NCI-H748 treated with DMSO at 0.1 percent for 48 hours (cell line): ENCODE data around the gene CYSRT1.

Experiments
- DNase-seq: peaks from one replicate; lab custom pipeline; 2025; lab: John Stamatoyannopoulos, UW

CYSRT1 gene

DNA sequence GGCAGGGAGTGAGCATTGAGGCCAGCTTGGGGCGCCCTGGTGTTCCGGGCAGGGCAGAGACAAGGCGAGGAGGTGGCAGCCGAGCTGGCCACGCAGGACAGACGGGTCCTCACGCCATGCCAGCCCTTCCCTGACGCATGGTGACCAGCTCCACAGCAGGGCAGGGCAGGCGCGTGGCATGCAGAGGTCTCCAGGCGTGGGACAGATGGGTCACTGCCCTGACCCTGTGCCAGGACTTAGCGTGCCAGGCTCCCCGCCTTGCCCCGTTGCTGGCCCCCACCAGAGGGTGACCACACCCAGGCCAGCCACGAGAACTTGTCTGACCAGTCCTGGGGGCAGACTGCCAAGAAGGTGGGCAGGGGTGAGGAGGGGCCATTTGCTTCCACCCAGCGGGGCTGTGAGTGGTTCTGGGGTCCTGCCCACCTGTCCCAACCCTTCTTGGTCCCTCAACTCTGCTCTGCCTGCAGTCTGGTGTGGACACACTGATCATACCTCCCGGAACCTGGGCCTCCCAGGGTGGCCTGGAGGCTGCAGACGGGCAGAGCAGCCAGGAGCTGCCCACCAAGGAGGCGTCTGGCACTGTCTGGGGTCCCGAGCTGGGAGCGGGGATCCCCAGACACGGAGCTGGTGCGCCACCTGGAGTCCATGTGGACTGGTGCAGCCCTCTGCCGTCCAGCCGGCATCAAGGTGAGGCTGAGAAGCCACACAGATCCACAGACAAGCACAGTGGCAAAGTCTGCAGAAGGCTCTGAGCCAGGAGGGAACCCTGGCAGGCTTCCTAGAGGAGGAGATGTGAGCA is 2.3 kb downstream of the CYSRT1 start, which contains the start of gene RNF224:
RNF224 (plus strand) TSS at position 449 of the 799 bp plus-strand sequence. CDS start 834 bp downstream, outside the sequence.
- peak; percentile 31 for DNase-seq

DNA sequence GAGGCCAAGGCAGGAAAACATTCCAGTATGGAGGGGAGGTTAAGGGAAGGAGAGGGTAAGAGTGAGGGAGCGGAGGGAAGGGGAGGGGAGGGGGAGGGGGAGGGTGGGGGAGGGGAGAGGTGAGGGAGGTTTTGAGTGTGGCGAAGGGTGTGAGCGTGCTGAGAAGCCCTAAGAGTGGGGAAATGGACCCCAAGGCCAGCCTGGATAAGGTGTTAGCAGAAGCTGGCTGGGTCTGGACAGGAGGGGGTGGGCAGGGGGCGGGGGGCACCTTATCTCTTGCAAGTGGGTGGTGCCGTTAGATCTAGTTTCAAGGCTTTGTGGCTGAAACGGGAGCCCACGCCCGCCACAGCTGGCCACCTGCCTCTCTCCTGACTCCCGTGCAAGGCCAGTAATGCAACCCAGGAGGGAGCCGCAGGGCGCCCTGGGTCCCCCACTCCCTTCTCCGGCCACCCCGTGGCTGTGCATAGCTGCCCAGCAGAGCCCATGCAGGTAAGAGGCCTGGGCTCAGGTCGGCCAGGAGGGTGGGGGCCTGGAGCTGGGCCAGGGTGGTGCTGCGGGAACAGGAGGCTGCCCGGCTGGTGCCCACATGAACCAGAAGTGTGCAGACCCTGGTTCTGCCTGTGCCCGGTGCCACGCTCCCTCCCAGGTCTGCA is 3.0 kb downstream of the CYSRT1 start:
- no peak for DNase-seq

GRCh38 chr9:137228506-137228967 is 3.6 kb downstream of the CYSRT1 start:
- DNase-seq = no peak

GRCh38 chr9:137228968-137229896 is 4.3 kb downstream of the CYSRT1 start:
- DNase-seq = no peak

GRCh38 chr9:137229903-137230704 is 5.1 kb downstream of the CYSRT1 start:
- no peak for DNase-seq

DNA sequence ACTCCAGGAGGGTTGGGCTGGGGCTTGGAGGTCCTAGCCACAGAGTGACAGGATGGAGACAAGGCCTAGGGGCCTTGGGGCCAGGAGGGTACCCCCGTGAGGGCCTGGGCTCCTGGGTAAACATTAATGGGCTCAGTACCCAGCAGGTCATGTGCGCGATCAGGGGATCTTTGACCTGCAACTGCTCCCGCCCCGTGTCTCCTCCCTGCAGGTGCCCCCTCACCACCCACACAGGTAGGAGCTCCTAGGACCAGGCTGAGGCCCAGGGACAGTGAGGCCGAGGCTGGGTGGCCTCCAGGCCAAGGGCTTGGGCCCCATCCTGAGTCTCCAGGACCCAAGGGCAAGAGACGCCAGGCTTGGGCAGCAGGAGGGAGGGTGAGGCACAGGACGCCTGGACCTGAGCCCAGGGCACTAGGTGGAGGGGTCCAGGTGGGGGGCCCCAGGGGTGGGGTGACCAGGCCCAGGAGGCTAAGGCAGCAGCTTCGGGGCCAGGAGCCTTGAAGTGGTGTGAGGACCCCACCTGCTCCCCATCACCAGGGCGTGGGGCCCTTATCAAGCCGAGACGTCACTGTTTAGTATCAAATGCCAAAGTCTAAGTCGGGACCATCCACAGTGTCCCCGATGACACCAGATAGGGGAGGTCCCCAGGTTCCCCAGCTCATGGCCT is 5.9 kb downstream of the CYSRT1 start, which contains the start of gene SLC34A3:
SLC34A3 (plus strand) TSS at position 197 of the 667 bp plus-strand sequence. CDS start 802 bp downstream, outside the sequence.
- DNase-seq = no peak

DNA sequence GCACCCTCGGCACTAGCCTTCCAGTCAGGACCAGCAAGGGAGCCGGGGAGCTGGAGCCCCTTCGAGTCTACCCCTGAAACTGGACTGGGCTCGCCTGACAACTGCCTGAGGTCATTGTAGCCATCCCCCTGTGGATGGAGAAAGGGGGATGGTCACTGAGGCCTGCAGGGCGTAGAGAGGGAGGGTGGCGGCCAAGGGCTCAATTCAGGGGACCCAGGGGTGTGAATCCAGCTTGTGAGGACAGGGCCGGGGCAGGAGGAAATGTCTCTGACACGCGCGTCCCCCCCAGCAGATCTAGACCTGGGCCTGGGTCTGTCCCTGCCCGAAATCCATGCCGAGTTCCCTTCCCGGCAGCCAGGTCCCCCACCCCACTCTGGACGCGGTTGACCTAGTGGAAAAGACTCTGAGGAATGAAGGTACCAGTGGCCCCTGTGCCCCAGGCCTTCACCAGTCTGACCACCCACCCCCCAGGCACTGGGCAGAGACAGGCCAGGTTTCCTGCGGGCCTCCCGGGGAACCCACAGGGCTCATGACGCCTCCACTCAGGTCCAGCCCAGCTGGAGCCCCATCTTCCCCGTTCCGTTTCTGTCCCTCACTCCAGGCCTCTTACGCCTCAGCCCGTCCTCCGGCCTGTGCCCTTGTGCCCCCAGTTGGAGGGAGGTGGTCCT is 6.5 kb downstream of the CYSRT1 start:
- DNase-seq = no peak

DNA sequence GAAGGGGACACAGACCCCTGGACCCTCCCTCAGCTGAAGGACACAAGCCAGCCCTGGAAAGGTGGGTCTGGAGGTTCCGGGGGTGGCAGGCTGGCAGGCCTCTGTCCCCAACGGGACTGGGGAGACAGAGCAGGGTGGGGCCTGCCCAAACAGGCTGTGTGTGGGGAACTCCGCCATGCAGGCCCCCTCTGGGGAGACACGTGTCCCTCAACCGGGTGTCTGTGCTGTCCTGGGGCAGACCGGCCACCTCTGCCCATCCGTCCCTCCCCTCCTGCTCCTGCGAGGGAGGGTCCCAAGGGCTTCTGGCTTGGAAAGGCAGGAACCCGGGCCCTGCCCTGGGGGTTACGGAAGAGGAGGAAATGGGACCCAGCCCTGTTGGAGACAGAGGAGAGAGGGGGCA is 7.1 kb downstream of the CYSRT1 start:
- no peak for DNase-seq

DNA sequence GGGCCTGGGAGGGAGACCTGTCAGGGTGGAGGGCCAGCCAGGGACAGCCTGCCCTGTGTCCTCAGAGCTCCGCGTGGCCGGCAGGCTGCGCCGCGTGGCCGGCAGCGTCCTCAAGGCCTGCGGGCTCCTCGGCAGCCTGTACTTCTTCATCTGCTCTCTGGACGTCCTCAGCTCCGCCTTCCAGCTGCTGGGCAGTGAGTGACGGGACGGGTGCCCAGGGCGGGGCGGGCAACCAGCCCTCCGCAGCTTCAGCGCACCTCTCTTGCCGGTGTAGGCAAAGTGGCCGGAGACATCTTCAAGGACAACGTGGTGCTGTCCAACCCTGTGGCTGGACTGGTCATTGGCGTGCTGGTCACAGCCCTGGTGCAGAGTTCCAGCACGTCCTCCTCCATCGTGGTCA is 7.5 kb downstream of the CYSRT1 start:
- no peak for DNase-seq

- DNase-seq = no peak
These were observed 8.4 kb downstream of the CYSRT1 start for GRCh38 chr9:137233143-137233980.

DNA sequence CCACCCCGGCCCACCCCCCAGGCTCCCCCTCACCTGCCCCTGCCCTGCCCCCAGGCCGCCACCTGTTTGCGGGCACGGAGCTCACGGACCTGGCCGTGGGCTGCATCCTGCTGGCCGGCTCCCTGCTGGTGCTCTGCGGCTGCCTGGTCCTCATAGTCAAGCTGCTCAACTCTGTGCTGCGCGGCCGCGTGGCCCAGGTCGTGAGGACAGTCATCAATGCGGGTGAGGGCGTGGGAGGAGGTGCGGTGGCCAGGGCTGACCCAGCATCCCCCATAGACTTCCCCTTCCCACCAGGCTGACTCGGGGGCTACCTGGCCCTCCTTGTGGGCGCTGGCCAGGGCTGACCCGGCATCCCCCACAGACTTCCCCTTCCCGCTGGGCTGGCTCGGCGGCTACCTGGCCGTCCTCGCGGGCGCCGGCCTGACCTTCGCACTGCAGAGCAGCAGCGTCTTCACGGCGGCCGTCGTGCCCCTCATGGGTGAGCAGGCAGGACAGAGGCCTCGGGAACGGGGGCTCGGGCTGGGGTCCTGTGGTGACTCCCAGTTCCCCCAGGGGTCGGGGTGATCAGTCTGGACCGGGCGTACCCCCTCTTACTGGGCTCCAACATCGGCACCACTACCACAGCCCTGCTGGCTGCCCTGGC is 9.2 kb downstream of the CYSRT1 start:
- DNase-seq = no peak

DNA sequence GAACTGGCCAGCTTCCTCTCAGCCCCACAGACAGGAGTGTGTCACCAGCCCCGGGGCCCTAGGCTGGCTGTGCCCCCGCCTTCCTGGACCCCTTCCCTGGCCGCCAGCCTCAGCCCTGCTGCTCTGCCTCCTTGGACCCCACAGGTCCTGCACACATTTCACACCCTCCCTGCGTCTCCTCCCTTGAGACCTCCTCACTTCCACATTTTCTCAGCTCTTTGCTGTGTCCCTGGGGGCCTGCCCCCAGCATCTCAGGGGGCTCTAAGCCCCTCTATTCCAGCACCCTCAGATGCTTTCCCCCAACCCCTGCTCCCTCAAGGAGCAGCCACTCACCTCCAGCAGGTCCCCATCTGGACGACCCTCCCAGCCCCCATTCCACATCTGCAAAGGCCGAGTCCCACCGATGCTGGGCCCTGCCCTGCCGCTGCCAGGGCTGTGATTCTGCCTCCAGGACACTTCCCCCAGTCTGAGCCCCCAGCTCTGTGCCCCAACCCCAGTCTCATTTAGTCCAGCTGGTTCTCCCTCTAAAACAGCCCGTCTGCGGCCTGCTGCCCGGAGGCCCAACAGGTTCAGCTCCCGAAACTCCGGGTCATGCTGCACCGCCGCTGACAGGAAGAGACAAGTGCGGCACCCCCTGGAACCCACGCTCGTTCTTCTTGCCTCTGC is 9.9 kb downstream of the CYSRT1 start:
- DNase-seq = no peak

DNA sequence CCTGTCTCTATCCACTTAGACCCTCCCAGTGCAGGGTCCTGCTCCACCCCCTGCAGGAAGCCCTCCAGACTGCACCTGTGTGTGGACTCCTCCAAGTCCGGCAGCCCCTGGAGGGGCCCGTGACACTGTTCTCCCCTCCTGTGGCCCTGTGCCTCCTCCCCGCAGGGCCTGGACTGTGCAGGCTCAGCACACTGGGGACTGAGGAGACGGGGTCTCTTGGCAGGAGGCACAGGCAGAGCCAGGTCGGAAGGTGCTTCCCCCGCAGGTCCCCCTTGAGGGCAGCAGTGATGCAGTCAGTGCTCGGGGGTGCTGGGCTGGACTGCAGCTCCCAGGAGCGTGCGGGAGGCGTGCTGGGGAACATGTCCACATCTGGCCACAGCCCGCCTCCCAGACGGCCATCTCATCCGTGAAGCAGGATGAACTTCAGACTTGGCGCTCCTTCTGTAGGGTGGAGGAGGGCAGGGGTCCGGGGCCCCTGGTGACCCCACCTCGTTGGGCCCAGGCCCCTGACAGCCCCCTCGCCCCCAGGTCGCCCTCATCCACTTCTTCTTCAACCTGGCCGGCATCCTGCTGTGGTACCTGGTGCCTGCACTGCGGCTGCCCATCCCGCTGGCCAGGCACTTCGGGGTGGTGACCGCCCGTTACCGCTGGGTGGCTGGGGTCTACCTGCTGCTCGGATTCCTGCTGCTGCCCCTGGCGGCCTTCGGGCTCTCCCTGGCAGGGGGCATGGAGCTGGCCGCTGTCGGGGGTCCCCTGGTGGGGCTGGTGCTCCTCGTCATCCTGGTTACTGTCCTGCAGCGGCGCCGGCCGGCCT is 10.7 kb downstream of the CYSRT1 start:
- DNase-seq = no peak

DNA sequence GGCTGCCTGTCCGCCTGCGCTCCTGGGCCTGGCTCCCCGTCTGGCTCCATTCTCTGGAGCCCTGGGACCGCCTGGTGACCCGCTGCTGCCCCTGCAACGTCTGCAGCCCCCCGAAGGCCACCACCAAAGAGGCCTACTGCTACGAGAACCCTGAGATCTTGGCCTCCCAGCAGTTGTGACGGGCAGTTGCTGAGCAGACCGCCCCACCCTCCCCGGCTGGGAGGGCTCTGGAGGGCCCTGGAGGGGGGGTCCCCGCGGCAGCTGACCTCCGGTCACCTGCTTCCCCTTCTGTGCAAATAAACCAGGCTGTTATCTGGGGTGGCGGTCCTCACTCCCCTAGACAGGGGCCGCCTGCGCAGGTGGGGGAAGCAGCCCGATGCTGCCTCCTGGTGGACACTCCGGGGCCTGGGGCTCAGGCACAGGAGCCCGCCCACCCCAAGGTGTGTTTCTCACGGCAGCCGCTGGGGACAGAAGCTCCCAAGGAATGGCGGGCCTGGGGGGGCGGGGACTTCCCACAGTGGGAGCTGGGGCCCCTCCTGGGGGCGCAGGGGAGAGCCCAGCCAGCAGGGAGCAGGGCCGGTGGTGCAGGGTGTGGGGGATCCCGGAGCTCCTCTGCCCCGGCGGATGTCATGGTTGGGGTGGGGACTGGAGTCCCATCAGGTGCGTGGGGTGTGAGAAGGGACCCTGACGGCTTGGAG is 11.4 kb downstream of the CYSRT1 start:
- DNase-seq = peak; percentile 79

GRCh38 chr9:137236936-137237421 is 12.0 kb downstream of the CYSRT1 start:
- DNase-seq = no peak
